HG02938 (cell line): ENCODE results near the gene MFAP1.
"Not testable (repeated sequence)": the region's sequence is repeated elsewhere in the genome, so short reads cannot be mapped to it uniquely, and the experiment has no call there.

Experiments
- ATAC-seq: cut with Tn5 transposase; IDR thresholded peaks from one replicate; pipeline ENCODE4 v1.9.1; 2021; ENCODE audit warnings: mild to moderate bottlenecking, moderate library complexity; ENCODE audit not compliant: unreplicated experiment

Gene MFAP1, protein sequence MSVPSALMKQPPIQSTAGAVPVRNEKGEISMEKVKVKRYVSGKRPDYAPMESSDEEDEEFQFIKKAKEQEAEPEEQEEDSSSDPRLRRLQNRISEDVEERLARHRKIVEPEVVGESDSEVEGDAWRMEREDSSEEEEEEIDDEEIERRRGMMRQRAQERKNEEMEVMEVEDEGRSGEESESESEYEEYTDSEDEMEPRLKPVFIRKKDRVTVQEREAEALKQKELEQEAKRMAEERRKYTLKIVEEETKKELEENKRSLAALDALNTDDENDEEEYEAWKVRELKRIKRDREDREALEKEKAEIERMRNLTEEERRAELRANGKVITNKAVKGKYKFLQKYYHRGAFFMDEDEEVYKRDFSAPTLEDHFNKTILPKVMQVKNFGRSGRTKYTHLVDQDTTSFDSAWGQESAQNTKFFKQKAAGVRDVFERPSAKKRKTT

DNA sequence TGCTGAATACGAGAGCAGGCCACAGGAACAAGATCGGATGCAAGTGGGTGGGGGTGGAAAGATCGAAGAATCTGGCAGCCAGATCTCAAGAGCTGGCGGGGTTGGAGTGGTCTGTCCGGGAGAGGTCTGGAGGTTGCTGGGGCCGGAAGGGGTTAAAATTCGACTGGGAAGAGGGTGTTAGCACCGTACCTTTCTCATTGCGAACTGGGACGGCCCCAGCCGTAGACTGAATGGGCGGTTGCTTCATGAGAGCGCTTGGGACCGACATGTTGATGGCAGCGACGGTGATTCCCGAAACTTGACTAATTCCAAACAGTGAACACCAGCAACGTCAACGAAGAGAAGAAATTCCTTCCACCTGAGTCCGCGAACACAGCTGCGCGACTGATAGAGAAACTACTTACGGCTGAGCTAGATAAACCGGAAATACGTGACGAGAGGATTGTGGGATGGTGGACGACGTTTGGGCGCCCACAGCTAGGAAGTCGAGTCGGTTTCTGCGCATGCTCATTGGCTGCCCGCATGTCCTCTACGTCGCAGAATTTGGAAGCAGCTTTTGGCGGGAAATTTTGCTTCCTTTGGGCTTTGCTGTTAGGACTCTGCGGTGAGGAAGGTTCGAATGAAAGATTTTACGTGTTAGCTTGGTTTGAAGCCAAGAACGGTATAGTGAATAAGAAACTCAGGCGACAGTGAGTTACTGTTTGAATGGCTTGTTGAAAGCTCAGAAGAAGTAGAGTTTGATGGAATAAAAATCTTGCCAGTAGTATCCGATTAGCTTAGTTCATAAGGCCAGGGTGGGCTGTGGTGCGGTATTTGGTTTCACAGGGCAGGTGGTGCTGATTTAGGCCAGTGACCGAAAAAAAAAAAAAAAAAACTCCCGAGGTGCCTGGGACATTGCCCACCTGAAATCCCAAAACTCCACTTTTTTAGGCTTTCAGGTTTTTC lies at the start of gene MFAP1:
TSS of gene MFAP1 (minus strand) at position 389 of the 945 bp plus-strand sequence. CDS start at position 268, 121 bp downstream.
- ATAC-seq = peak; percentile 73

DNA sequence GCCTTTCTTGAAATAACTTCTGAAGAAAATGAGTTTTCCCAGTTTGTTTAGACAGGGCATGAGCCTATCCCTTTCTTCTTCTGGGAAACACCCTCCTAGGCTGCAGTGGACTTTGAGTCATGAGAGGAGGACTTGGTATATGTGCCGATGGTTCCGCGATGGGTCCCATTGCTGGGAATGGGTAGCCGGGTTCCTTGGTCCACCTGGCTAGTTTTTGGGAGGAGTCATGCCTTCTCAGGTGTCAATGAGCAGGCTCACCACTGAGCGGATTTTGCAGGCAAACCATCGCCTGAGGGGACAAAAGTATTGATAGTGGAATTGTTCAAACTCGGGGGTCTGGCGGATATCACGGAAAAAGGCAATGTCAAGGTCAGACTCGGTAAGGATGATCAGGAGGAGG lies 49.2 kb upstream of the MFAP1 start:
- ATAC-seq = no peak

DNA sequence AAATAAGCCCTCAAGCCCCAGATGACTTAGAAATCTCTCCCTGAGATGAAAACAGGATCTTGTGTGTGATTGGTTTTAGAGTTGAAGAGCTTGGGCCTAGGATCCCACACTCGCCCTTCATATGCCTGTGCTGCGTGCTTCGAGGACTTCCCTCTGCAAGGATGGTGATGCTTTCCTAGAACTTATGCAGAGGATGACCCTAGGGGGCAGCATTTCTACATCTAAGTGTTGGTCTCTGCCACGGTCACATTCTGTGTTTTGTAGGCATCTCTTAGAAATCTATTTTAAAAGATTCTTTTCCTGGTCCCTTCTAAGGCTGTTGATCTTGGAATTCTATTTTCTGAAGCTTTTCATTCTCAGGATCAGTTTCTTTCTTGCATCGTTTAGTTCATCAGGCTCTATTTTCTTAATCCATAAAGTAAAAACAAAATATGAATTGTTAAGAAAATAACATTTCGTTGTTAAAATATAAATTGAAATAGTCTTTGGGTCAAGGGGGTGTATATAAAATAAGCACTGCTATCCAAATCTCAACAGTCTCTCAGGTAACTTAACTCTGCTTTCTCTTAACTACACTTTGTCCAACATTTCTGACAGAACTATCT lies 48.0 kb upstream of the MFAP1 start:
- no peak for ATAC-seq

DNA sequence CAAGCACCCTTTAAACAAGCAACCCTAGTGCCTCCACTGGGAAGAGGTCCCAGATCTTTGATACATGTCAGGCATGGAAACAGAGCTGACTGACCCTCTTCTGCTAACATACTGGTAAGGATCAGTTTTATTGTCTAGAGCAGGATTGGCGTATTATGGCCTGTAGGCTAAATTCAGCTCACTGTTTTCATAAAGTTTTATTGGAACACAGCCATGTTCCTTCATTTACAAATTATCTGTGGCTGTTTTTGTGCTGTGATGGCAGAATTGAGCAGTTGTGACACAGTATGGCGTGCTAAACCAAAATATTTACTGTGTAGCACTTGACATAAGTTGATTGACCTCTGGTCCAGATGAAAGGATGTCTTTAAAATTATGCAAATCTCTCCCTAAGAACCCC lies 47.3 kb upstream of the MFAP1 start:
- ATAC-seq = no peak

DNA sequence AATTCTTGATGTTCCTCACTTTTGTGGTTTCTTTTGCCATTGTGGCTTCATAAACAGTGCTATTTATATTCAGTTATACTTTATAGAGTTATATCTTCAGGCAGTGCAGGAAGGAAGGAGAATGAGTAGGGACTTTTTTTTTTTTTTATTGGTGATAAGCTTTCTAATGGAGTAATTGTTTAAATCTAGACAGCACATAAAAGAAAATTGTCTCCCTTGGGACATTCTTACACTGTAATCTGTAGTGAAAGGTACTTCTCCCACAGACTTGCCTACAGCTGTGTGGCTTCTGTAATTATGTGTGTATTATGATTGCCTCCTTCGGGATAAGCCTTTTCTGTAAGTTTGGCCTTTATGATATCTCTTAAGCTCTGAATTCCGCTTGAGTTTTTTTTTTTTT lies 43.9 kb upstream of the MFAP1 start:
- no peak for ATAC-seq

DNA sequence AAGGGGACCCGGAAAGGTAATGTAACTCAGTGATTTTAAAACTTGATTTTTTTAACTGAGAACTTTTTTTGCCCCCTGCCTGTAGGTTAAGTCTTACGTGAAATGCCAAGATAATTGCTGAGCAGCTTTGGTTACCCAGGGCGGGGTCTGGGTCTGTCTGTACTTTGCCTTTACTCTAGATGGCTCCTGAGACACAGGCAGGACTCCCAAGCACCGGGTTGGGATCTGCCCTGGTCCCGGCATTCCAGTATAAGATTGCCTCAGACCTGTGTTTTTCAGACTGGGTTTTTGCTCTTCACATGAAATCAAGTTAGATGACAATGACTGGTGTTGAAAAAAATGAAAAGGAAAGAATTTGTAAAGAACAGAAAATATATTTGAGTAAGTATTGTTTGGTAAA lies 42.6 kb upstream of the MFAP1 start:
- ATAC-seq = no peak

DNA sequence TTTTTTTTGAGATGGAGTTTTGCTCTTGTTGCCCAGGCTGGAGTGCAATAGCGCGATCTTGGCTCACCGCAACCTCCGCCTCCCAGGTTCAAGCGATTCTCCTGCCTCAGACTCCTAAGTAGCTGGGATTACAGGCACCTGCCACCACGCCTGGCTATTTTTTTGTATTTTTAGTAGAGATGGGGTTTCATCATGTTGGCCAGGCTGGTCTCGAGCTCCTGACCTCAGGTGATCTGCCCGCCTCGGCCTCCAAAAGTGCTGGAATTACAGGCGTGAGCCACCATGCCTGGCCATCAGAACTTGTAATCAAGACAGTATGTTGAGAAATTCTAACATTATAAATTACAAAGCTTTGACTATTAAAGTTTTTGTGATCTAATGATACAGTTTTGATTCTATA lies 42.1 kb upstream of the MFAP1 start:
- not testable (repeated sequence) for ATAC-seq

DNA sequence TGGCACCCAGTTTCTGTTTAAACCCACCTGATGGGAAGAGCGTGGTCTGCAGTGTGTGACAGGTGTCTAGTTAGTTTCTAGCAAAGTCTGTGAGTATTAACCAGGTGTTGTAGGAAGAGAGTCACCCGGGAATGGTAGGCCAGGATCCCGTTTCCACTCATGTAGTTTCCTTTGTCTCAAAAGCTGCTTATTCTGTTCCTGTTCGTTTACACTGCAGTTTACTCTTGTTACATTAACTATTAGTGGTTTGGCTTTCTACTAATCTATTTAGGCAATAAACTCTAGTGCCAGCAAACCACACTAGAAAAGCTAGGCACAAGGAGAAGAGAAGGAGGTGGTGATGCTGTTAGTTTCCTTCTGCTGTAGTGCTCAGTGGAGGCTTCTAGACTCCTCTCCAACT lies 35.1 kb upstream of the MFAP1 start:
- ATAC-seq = no peak

DNA sequence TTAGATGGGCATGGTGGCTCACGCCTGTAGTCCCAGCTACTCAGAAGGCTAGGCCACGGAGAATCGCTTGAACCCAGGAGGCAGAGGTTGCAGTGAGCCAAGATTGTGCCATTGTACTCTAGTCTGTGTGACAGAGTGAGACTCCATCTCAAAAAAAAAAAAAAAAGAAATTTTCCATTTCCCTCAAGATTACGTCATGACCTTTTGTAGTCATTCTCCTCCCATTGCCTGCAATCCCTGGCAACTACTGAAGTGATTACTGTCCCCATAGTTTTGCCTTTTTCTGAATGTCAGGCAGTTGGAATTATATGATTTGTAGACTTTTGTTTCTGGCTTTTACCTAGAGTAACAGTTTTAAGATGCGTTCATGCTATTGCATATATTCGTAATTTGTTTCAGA lies 30.3 kb upstream of the MFAP1 start:
- ATAC-seq = no peak

DNA sequence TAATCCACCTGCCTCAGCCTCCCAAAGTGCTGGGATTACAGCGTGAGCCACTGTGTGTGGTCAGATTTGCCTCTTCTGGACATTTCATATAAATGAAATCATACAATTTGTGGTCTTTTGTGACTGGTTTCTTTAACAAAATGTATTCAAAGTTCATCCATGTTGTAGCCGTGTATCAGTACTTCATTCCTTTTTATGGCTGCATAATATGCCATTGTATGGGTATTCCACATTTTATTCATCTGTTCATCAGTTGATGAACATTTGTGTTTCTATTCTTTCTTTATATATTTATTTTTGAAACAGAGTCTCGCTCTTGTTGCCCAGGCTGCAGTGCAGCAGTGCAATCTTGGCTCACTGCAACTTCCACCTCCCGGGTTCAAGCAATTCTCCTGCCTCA lies 28.1 kb upstream of the MFAP1 start:
- ATAC-seq = no peak

DNA sequence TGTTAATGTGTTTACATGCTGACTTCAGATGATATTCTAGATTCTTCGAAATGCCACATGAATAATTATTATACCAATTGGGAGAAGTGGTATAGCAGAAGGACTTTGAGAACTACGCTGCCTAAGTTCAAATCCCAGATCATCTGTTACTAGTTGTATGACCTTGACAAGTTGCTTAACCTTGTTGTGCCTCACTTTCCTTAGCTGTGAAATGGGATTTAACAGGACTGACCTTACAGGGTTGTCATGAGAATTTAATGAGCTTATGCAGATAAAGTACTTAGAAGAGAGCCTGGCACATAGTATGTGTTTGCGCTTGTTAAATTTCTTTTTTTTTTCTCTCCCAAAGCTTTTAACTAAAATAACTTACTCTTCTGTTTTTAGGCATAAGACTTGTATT lies 26.8 kb upstream of the MFAP1 start:
- no peak for ATAC-seq

DNA sequence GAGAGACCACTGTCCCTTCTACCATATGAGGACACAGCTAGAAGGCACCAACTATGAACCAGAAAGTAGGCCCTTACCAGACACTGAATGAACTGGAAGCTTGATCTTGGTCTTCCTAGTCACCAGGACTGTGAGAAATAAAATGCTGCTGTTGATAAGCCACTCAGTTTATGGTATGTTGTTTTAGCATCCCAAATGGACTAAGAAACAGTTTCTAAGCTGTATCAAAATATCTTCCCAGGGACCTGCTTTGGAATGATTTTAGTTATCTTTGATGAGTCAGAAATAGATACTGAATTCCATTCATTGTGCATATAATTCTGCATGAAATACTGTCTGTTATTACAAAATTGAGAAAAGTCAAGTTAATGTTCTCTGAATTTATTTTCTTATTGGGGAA lies 20.9 kb upstream of the MFAP1 start:
- no peak for ATAC-seq

DNA sequence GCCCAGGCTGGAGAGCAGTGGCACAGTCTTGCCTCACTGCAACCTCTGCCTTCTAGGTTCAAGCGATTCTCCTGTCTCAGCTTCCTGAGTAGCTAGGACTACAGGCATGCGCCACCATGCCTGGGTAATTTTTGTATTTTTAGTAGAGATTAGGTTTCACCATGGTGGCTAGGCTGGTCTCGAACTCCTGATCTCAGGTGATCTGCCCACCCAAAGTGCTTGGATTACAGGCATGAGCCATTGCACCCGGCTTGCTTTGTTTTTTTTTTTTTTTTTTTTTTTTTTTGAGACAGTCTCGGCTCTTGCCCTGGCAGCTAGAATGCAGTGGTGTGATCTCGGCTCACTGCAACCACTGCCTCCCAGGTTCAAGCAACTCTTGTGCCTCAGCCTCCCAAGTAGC lies 8.0 kb upstream of the MFAP1 start:
- ATAC-seq = not testable (repeated sequence)

DNA sequence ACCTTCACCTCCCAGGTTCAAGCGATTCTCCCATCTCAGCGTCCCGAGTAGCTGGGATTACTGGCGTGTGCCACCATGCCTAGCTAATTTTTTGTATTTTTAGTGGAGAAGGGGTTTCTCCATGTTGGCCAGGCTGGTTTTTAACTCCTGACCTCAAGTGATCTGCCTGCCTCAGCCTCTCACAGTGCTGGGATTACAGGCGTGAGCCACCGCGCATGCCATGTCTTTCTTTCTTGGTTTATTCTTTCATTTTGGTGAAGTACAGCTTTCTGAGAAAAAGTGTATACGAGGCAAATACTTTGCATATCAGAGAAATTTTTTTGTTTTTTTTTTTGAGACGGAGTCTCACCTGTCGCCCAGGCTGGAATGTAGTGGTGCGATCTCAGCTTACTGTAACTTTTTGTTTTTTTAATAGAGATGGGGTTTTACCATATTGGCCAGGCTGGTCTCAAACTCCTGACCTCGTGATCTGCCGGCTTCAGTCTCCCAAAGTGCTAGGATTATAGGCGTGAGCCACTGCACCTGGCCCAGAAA lies 7.1 kb upstream of the MFAP1 start:
- not testable (repeated sequence) for ATAC-seq

DNA sequence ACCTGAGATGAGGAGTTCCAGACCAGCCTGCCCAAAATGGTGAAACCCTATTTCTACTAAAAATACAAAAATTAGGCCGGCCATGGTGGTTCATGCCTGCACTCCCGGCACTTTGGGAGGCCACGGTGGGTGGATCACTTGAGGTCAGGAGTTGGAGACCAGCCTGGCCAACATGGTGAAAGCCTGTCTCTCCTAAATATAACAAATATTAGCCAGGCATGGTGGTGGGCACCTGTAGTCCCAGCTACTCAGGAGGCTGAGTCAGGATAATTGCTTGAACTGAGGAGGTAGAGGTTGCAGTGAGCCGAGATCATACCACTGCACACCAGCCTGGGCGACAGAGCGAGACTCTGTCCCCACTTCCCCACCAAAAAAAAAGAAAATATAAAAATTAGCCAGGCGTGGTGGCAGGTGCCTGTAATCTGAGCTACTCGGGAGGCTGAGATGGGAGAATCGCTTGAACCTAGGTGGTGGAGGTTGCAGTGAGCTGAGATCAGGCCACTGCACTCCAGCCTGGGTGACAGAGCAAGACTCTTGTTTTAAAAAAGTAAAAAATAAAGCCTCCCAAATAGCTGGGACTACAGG lies 6.3 kb upstream of the MFAP1 start:
- ATAC-seq = not testable (repeated sequence)

DNA sequence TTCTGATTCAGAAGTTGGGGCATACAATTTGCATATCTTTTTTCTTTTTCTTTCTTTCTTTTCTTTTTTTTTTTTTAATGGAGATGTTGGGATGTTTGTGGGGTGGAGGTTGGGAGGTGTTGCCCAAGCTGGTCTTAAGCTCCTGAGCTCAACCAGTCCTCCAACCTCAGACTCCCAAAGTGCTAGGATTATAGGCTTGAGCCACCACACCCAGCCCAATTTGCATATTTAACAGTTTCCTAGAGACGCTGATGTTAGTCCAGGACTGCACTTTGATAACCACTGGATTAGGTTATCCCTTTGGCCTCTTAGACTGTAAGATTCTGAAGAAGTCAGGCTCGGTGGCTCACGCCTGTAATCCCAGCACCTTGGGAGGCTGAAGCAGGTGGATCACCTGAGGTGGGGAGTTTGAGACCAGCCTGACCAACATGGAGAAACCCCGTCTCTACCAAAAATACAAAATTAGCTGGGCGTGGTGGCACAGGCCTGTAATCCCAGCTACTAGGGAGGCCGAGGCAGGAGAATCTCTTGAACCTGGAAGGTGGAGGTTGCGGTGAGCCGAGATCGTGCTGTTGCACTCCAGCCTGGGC lies 5.6 kb upstream of the MFAP1 start:
- not testable (repeated sequence) for ATAC-seq

DNA sequence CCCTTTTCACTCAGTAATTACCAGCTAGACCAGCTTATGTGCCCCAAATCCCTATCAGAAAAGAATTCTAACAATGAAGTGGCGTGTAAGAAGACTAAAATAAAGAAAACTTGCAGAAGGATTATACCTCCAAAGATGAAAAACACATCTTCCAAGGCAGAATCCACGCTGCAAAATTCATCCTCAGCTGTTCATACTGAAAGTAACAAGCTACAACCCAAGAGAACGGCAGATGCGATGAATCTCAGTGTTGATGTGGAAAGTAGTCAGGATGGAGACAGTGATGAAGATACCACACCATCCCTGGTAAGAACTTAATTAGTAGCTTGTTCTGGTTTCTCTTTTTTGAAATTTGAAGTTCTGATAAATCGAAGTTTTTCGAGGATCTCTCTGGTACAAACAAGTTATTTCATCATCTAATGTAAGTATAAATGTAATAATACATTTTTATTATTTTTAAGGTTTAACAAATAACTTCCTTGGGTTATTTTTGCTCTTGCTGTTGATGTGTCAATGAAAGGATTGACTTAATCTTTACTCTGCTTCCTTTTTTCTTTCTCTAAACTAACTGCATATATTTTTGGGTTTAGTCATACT lies 3.7 kb upstream of the MFAP1 start:
- no peak for ATAC-seq

DNA sequence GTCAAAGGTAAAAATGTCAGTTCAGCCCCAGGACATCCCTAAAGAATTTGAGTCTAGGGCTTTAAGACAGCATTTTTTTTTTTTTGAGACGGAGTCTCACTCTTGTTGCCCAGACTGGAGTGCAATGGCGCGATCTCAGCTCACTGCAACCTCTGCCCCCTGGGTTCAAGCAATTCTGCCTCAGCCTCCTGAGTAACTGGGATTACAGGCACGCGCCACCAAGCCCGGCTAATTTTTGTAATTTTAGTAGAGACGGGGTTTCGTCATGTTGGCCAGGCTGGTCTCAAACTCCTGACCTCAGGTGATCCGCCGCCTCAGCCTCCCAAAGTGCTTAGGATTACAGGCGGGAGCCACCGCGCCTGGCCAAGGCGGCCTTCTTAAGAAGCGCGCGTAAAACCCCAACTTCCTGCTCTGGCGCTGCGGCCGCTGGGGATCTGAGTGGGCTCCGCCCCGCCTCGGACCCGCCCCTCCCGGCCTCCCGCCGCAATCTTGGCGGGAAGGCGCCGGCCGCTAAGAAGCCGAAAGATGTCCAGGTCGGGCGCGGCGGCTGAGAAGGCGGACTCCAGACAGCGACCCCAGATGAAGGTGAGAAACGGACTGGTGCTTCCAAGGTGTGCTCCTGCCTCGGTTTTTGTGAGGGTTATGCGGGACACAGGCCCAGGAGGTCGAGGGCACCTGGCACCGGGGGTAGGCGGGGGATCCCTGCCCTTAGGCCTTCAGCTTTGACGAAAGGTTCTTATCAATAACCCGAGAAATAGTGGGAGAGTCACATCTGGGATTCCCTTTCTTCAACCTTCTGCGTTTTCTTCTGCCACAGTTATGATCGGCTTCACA lies 2.2 kb upstream of the MFAP1 start, which contains the start of gene WDR76:
TSS of gene WDR76 (plus strand) at position 495 of the 834 bp plus-strand sequence. CDS start at position 526, 31 bp downstream.
- ATAC-seq = no peak

DNA sequence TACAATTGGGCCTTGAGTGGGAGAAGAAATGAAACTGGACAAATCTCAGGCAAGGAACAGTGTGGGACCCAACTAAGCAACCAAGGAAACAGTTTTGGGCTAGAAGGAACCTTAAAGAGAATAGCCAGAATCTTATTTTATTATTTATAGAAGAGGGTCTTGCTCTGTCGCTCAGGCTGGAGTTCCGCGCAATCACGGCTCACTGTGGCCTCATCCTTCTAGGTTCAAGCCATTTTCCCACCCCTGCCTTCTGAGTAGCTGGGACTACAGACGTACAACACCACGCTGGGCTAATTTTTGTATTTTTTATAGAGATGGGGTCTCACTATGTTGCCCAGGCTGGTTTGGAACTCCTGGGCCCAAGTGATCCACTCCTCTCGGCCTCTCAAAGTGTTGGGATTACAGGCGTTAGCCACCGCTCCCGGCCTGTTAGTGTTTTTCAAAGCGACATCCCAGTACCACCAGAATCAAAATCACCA lies 1.6 kb upstream of the MFAP1 start:
- no peak for ATAC-seq
